Mesenchymal stem cell (in vitro differentiated cells and primary cell): Measurements from ENCODE around the gene ZNF362.

Source experiments
- DNase-seq: peaks from one replicate; pipeline ENCODE4 v3.0.0-alpha.2; 2013
- H2AFZ ChIP-seq: one replicate; pipeline ENCODE4 v1.6.1; 2013; ENCODE audit warnings: low read depth, mild to moderate bottlenecking, control low read depth, inconsistent platforms, low read length, moderate library complexity
- H2AK5ac ChIP-seq: 2 replicates; pipeline ENCODE4 v1.6.1; 2013; ENCODE audit warnings: low read length, moderate library complexity, mild to moderate bottlenecking, inconsistent platforms; ENCODE audit not compliant: severe bottlenecking
- H2BK120ac ChIP-seq: one replicate; pipeline ENCODE4 v1.6.1; 2013; ENCODE audit warnings: low read depth, mild to moderate bottlenecking, inconsistent platforms, low read length, moderate library complexity
- H2BK12ac ChIP-seq, 2 experiments: one replicate each; pipeline ENCODE4 v1.6.1; 2013; ENCODE audit warnings: inconsistent platforms in 2 of 2, low read length in 2 of 2, mild to moderate bottlenecking in 2 of 2, moderate library complexity in 2 of 2, control low read depth in 1 of 2
- H2BK15ac ChIP-seq: one replicate; pipeline ENCODE4 v1.6.1; 2013; ENCODE audit warnings: mild to moderate bottlenecking, low read depth, inconsistent platforms; ENCODE audit not compliant: poor library complexity, severe bottlenecking
- H2BK5ac ChIP-seq: 2 replicates; pipeline ENCODE4 v1.6.1; 2013; ENCODE audit warnings: low read depth, mild to moderate bottlenecking, low read length, control low read depth, inconsistent platforms; ENCODE audit not compliant: poor library complexity, severe bottlenecking
- H3K14ac ChIP-seq, 2 experiments: one replicate each; pipeline ENCODE4 v1.6.1; 2013; ENCODE audit warnings: inconsistent platforms in 2 of 2, low read length in 2 of 2, control low read depth in 1 of 2, mild to moderate bottlenecking in 1 of 2, moderate library complexity in 1 of 2
- H3K18ac ChIP-seq, 2 experiments: one replicate each; pipeline ENCODE4 v1.6.1; 2013; ENCODE audit warnings: inconsistent platforms in 2 of 2, low read length in 2 of 2, control low read depth in 1 of 2, low read depth in 1 of 2, mild to moderate bottlenecking in 1 of 2
- H3K23ac ChIP-seq, 2 experiments: one replicate each; pipeline ENCODE4 v1.6.1; 2013; ENCODE audit warnings: inconsistent platforms in 2 of 2, low read length in 2 of 2, mild to moderate bottlenecking in 2 of 2, moderate library complexity in 2 of 2, control low read depth in 1 of 2
- H3K27ac ChIP-seq: 2 replicates; pipeline ENCODE4 v1.5.1; 2013; ENCODE audit warnings: mild to moderate bottlenecking, moderate library complexity, low read length, control low read depth, inconsistent platforms; ENCODE audit not compliant: poor library complexity, severe bottlenecking
- H3K27me3 ChIP-seq, 2 experiments: 2 replicates each; pipeline versions ENCODE4 v1.6.1 to v1.7.0; 2013; ENCODE audit warnings: low read length in 2 of 2, mild to moderate bottlenecking in 2 of 2, moderate library complexity in 2 of 2, control low read depth in 1 of 2, inconsistent platforms in 1 of 2; ENCODE audit not compliant: control insufficient read depth in 1 of 2, insufficient read depth in 1 of 2
- H3K36me3 ChIP-seq, 2 experiments: 2 replicates each; pipeline versions ENCODE4 v1.6.1 to v1.7.0; 2013; ENCODE audit warnings: low read length in 2 of 2, control low read depth in 1 of 2, inconsistent platforms in 1 of 2, low read depth in 1 of 2, mild to moderate bottlenecking in 1 of 2; ENCODE audit not compliant: insufficient read depth in 2 of 2, control insufficient read depth in 1 of 2
- H3K4ac ChIP-seq, 2 experiments: one replicate each; pipeline ENCODE4 v1.6.1; 2013; ENCODE audit warnings: inconsistent platforms in 2 of 2, low read length in 2 of 2, mild to moderate bottlenecking in 2 of 2, moderate library complexity in 2 of 2, control low read depth in 1 of 2, low read depth in 1 of 2
- H3K4me1 ChIP-seq: 2 replicates; pipeline ENCODE4 v1.6.1; 2013; ENCODE audit warnings: low read depth, low read length, control low read depth; ENCODE audit not compliant: control insufficient read depth, insufficient read depth
- H3K4me2 ChIP-seq: 2 replicates; pipeline ENCODE4 v1.6.1; 2013; ENCODE audit warnings: low read length, mild to moderate bottlenecking, inconsistent platforms; ENCODE audit not compliant: poor library complexity, severe bottlenecking
- H3K4me3 ChIP-seq, 2 experiments: 2 replicates each; pipeline versions ENCODE4 v1.5.1 to v1.7.0; 2013; ENCODE audit warnings: low read length in 2 of 2, mild to moderate bottlenecking in 2 of 2, control low read depth in 1 of 2, low read depth in 1 of 2; ENCODE audit not compliant: insufficient read depth in 1 of 2
- H3K79me1 ChIP-seq: replicated peaks from 2 replicates; pipeline ENCODE4 v1.6.1; 2013; ENCODE audit warnings: mild to moderate bottlenecking, control low read depth, low read length, inconsistent platforms; ENCODE audit not compliant: poor library complexity, severe bottlenecking
- H3K9ac ChIP-seq: 2 replicates; pipeline ENCODE4 v1.7.0; 2013; ENCODE audit warnings: mild to moderate bottlenecking, low read length, moderate library complexity
- H3K9me3 ChIP-seq: 2 replicates; pipeline ENCODE4 v1.7.0; 2013; ENCODE audit warnings: mild to moderate bottlenecking, low read length; ENCODE audit not compliant: control insufficient read depth
- H4K8ac ChIP-seq: one replicate; pipeline ENCODE4 v1.6.1; 2013; ENCODE audit warnings: inconsistent platforms, mild to moderate bottlenecking, low read length, moderate library complexity
- H4K91ac ChIP-seq: one replicate; pipeline ENCODE4 v1.6.1; 2013; ENCODE audit warnings: mild to moderate bottlenecking, low read length, inconsistent platforms
- WGBS: methylation state at CpG from one replicate; pipeline ENCODE4 v1.1.7; 2013; ENCODE audit warnings: mixed read lengths; 5-methylcytosine and 5-hydroxymethylcytosine counted together

The ZNF362 gene

GRCh38 chr1:33327587-33328325 is 71.5 kb downstream of the ZNF362 start:
- peak overlapping the region; percentile 50 for H3K9ac ChIP-seq
- peak overlapping the region; percentile 76 for H3K27ac ChIP-seq
- H4K8ac ChIP-seq: no peak overlapping the region
- H3K4ac ChIP-seq: no peak overlapping the region
- H4K91ac ChIP-seq: no peak overlapping the region
- no peak overlapping the region for H2AFZ ChIP-seq
- peak; percentile 96 for DNase-seq
- no peak overlapping the region for H2BK12ac ChIP-seq
- H3K4me3 ChIP-seq: no peak overlapping the region
- peaks cover 84 to 100% of the 10 kb centered on the region in 2 experiments for H3K36me3 ChIP-seq
- 70% methylated on average over 7 of the region's 9 CpGs for WGBS
- H3K4me2 ChIP-seq: no peak overlapping the region
- H2AK5ac ChIP-seq: no peak overlapping the region
- no peak overlapping the region for H3K23ac ChIP-seq
- H2BK5ac ChIP-seq: no peak overlapping the region
- H2BK15ac ChIP-seq: no peak overlapping the region
- peak overlapping the region in 1 of 2 experiments; percentile 21 for H3K18ac ChIP-seq
- no peaks in the 10 kb centered on the region for H3K9me3 ChIP-seq
- H3K4me1 ChIP-seq: peaks cover 49% of the 10 kb centered on the region
- H3K14ac ChIP-seq: no peak overlapping the region
- H3K79me1 ChIP-seq: peaks cover 21% of the 10 kb centered on the region
- no peaks in the 10 kb centered on the region for H3K27me3 ChIP-seq
- no peak overlapping the region for H2BK120ac ChIP-seq

GRCh38 chr1:33328817-33329216 is 72.5 kb downstream of the ZNF362 start:
- H3K9ac ChIP-seq: peak overlapping the region; percentile 50
- H3K27me3 ChIP-seq: no peaks in the 10 kb centered on the region
- 96% methylated on average over 12 of the region's 12 CpGs for WGBS

GRCh38 chr1:33329600-33330305 is 73.5 kb downstream of the ZNF362 start:
- Histone ChIP-seq H4K8ac (peak overlapping the region; percentile 2), H3K9ac (peak overlapping the region; percentile 50)
- 94% methylated on average over 19 of the region's 19 CpGs for WGBS

More at GRCh38 chr1:33328817-33329216, 72.5 kb downstream of the ZNF362 start:
- Histone ChIP-seq H3K79me1 (peaks cover 15% of the 10 kb centered on the region), H3K4ac (no peak overlapping the region), H3K9me3 (no peaks in the 10 kb centered on the region), H3K23ac (no peak overlapping the region), H3K18ac (peak overlapping the region in 1 of 2 experiments; percentile 14), H3K14ac (no peak overlapping the region), H2BK15ac (no peak overlapping the region), H2BK5ac (no peak overlapping the region), H3K4me2 (no peak overlapping the region), H2BK12ac (no peak overlapping the region), H2BK120ac (no peak overlapping the region), H3K27ac (peak overlapping the region; percentile 76), H3K4me3 (peak overlapping the region in 1 of 2 experiments; percentile 39), H3K36me3 (peaks cover 80 to 100% of the 10 kb centered on the region in 2 experiments), H2AFZ (no peak overlapping the region), H2AK5ac (no peak overlapping the region), H4K8ac (no peak overlapping the region), H3K4me1 (peaks cover 49% of the 10 kb centered on the region), H4K91ac (no peak overlapping the region)
- no peak for DNase-seq

GRCh38 chr1:33330361-33330890 is 74.1 kb downstream of the ZNF362 start:
- Histone ChIP-seq H2BK5ac (no peak overlapping the region), H3K9ac (peak overlapping the region; percentile 13), H3K79me1 (peaks cover 8% of the 10 kb centered on the region), H3K27me3 (no peaks in the 10 kb centered on the region), H2BK120ac (no peak overlapping the region), H4K91ac (no peak overlapping the region), H2AFZ (no peak overlapping the region), H3K18ac (no peak overlapping the region), H3K4me2 (no peak overlapping the region), H3K4ac (no peak overlapping the region), H2AK5ac (peak overlapping the region; percentile 62), H2BK15ac (no peak overlapping the region), H3K4me1 (peaks cover 50% of the 10 kb centered on the region), H2BK12ac (no peak overlapping the region), H3K9me3 (no peaks in the 10 kb centered on the region), H3K27ac (peak overlapping the region; percentile 38), H3K23ac (no peak overlapping the region), H3K4me3 (no peak overlapping the region), H3K14ac (no peak overlapping the region), H3K36me3 (peaks cover 73 to 94% of the 10 kb centered on the region in 2 experiments), H4K8ac (peak overlapping the region; percentile 72)
- 92% methylated on average over 3 of the region's 3 CpGs for WGBS
- DNase-seq: no peak

More at GRCh38 chr1:33329600-33330305, 73.5 kb downstream of the ZNF362 start:
- H2BK12ac ChIP-seq: no peak overlapping the region
- peak overlapping the region; percentile 25 for H4K91ac ChIP-seq
- H3K79me1 ChIP-seq: peaks cover 9% of the 10 kb centered on the region
- no peak overlapping the region for H2BK120ac ChIP-seq
- no peak overlapping the region for H2BK5ac ChIP-seq
- no peak overlapping the region for H2AFZ ChIP-seq
- H3K14ac ChIP-seq: no peak overlapping the region
- H3K4me1 ChIP-seq: peaks cover 48% of the 10 kb centered on the region
- no peak overlapping the region for H3K23ac ChIP-seq
- no peak overlapping the region for H3K4me2 ChIP-seq
- H3K36me3 ChIP-seq: peaks cover 76 to 94% of the 10 kb centered on the region in 2 experiments
- H3K18ac ChIP-seq: no peak overlapping the region
- no peak overlapping the region for H2BK15ac ChIP-seq
- H2AK5ac ChIP-seq: no peak overlapping the region
- H3K4me3 ChIP-seq: no peak overlapping the region
- no peak for DNase-seq
- no peaks in the 10 kb centered on the region for H3K27me3 ChIP-seq
- H3K27ac ChIP-seq: peak overlapping the region; percentile 6
- peak overlapping the region in 1 of 2 experiments; percentile 25 for H3K4ac ChIP-seq
- no peaks in the 10 kb centered on the region for H3K9me3 ChIP-seq
